Fibroblast of villous mesenchyme (primary cell): ENCODE data around the gene SLC5A1. TPM values are rescaled to one million over a fixed set of nuclear protein-coding genes. Genes with fewer than 3 reads are reported as not detected.

Source experiments
- DNase-seq: peaks from one replicate; pipeline ENCODE4 v3.0.0-alpha.2; 2010; ENCODE audit warnings: low read depth
- H3K4me3 ChIP-seq: 2 replicates; pipeline ENCODE4 v1.5.1; 2011; ENCODE audit warnings: low read depth, mild to moderate bottlenecking, low read length
- CTCF ChIP-seq: IDR thresholded peaks from 2 replicates; pipeline ENCODE4 v1.5.1; 2012; ENCODE audit warnings: low read depth, mild to moderate bottlenecking, low read length; ENCODE audit not compliant: insufficient read depth
- total RNA-seq: library from RNA; depleted of rRNA; stranded (reverse); fragments of >200 nt; gene quantifications from 2 replicates; pipeline ENCODE4 v1.2.3, GENCODE V29; 2012

The SLC5A1 gene
- total RNA-seq, 1 donor: not detected

DNA sequence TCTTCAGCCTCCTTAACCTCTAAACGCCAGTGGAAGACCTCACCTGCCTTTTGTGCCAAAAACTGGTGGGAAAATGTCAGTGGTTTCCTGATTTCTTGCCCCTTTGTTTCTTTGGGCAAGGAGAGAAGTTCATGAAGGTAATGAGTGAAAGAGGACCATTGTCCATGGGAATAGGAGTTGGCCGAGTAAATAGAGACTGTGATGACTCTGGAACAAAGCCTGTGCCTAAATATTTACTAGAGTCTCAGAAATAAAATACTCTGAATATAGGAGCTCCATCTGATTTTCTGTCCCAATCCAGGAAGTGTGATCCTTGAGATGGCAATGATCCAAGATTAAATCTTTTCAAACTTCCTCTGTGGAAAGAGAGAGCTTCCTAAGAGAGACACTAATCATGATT lies 12.0 kb downstream of the SLC5A1 start:
- TF ChIP-seq CTCF: no peak
- no peak overlapping the region for H3K4me3 ChIP-seq
- no peak for DNase-seq

- TF ChIP-seq CTCF: no peak
- no peak for DNase-seq
- no peak overlapping the region for H3K4me3 ChIP-seq
Measured at GRCh38 chr22:32058656-32059260, 15.7 kb downstream of the SLC5A1 start.

- no peak for TF ChIP-seq CTCF
- H3K4me3 ChIP-seq: no peak overlapping the region
- DNase-seq: no peak
Measured at GRCh38 chr22:32059426-32059825, 16.4 kb downstream of the SLC5A1 start.

GRCh38 chr22:32063701-32064100 lies 20.6 kb downstream of the SLC5A1 start:
- H3K4me3 ChIP-seq: no peak overlapping the region
- no peak for TF ChIP-seq CTCF
- DNase-seq: no peak

- no peak for DNase-seq
- H3K4me3 ChIP-seq: no peak overlapping the region
- no peak for TF ChIP-seq CTCF
Measured at GRCh38 chr22:32066820-32067219, 23.8 kb downstream of the SLC5A1 start.

- no peak for TF ChIP-seq CTCF
- no peak overlapping the region for H3K4me3 ChIP-seq
- no peak for DNase-seq
Measured at GRCh38 chr22:32067613-32068012, 24.6 kb downstream of the SLC5A1 start.
